Esophagus mucosa (tissue), 1 donor: ENCODE results near the gene DAPK1. TPM values are rescaled to one million over a fixed set of nuclear protein-coding genes. Genes with fewer than 3 reads are reported as not detected.

Source experiments
- ATAC-seq: fragments of 200-7000 bp; cut with Tn5 transposase; one replicate; pipeline ENCODE4 v1.9.1; 2020
- total RNA-seq: library from RNA; stranded (reverse); gene quantifications from one replicate; pipeline ENCODE4 v1.2.4, GENCODE V29; 2023
- donor health status: DM: yes; HTN: yes; CAD: no.

Gene DAPK1
- total RNA-seq, 1 donor from 2014 or later: 5.4 TPM

- ATAC-seq: no peak
Observed at GRCh38 chr9:87648606-87649005, 150.9 kb downstream of the DAPK1 start.

- ATAC-seq: no peak
Observed at GRCh38 chr9:87650611-87651295, 153.1 kb downstream of the DAPK1 start.

- ATAC-seq: no peak
Observed at GRCh38 chr9:87651431-87651830, 153.8 kb downstream of the DAPK1 start.

- ATAC-seq: no peak
Observed at GRCh38 chr9:87653941-87654340, 156.3 kb downstream of the DAPK1 start.

- no peak for ATAC-seq
Observed at GRCh38 chr9:87655731-87656130, 158.1 kb downstream of the DAPK1 start.

GRCh38 chr9:87656485-87656884 is 158.8 kb downstream of the DAPK1 start:
- no peak for ATAC-seq

- ATAC-seq: no peak
Observed at GRCh38 chr9:87657190-87657589, 159.5 kb downstream of the DAPK1 start.

- ATAC-seq: no peak
Observed at GRCh38 chr9:87657893-87658292, 160.2 kb downstream of the DAPK1 start.

GRCh38 chr9:87658511-87658910 is 160.8 kb downstream of the DAPK1 start:
- ATAC-seq: no peak

GRCh38 chr9:87659534-87660419 is 162.1 kb downstream of the DAPK1 start:
- ATAC-seq: no peak

- no peak for ATAC-seq
Observed at GRCh38 chr9:87661241-87661640, 163.6 kb downstream of the DAPK1 start.

GRCh38 chr9:87662808-87663528 is 165.3 kb downstream of the DAPK1 start:
- ATAC-seq: peak; percentile 74

- peak; percentile 14 for ATAC-seq
Observed at GRCh38 chr9:87663556-87663955, 165.9 kb downstream of the DAPK1 start.

GRCh38 chr9:87664153-87665060 is 166.7 kb downstream of the DAPK1 start:
- ATAC-seq: no peak

GRCh38 chr9:87665505-87665904 is 167.8 kb downstream of the DAPK1 start:
- no peak for ATAC-seq

GRCh38 chr9:87667164-87667738 is 169.6 kb downstream of the DAPK1 start:
- ATAC-seq: no peak

- no peak for ATAC-seq
Observed at GRCh38 chr9:87668222-87668621, 170.6 kb downstream of the DAPK1 start.

- no peak for ATAC-seq
Observed at GRCh38 chr9:87668722-87669121, 171.1 kb downstream of the DAPK1 start.

GRCh38 chr9:87670572-87671264 is 173.1 kb downstream of the DAPK1 start:
- ATAC-seq: no peak

- ATAC-seq: no peak
Observed at GRCh38 chr9:87671478-87671877, 173.8 kb downstream of the DAPK1 start.

GRCh38 chr9:87671925-87672324 is 174.3 kb downstream of the DAPK1 start:
- ATAC-seq: no peak
